DOHH2 (cell line): ENCODE measurements around the gene PACS2.

Experiments
- H3F3A ChIP-seq: fragments of 200-600 bp; sonication (generic), shearing (Covaris generic); 2 replicates; pipeline ENCODE4 v1.6.0; 2016; ENCODE audit warnings: antibody characterized with exemption, mild to moderate bottlenecking; ENCODE audit not compliant: control insufficient read depth, insufficient read depth
- H3K27ac ChIP-seq: fragments of 200-600 bp; sonication (generic); 2 replicates; pipeline ENCODE4 v1.5.1; 2014; ENCODE audit warnings: low read depth, mild to moderate bottlenecking, low read length, moderate library complexity
- H3K27me3 ChIP-seq: fragments of 200-600 bp; sonication (generic); 2 replicates; pipeline ENCODE4 v1.6.1; 2014; ENCODE audit warnings: mild to moderate bottlenecking, low read length, mixed read lengths; ENCODE audit not compliant: control insufficient read depth
- H3K36me3 ChIP-seq: fragments of 200-600 bp; sonication (generic); 2 replicates; pipeline ENCODE4 v1.6.1; 2014; ENCODE audit warnings: mild to moderate bottlenecking, low read length, moderate library complexity, mixed read lengths; ENCODE audit not compliant: control insufficient read depth
- H3K4me1 ChIP-seq: fragments of 200-600 bp; sonication (generic); 2 replicates; pipeline ENCODE4 v1.6.1; 2014; ENCODE audit warnings: mild to moderate bottlenecking, low read length, mixed read lengths; ENCODE audit not compliant: control insufficient read depth
- H3K4me2 ChIP-seq: fragments of 200-600 bp; sonication (generic); 2 replicates; pipeline ENCODE4 v1.6.0; 2014; ENCODE audit warnings: mild to moderate bottlenecking, low read length, moderate library complexity
- H3K4me3 ChIP-seq: fragments of 200-600 bp; sonication (generic); 2 replicates; pipeline ENCODE4 v1.5.1; 2014; ENCODE audit warnings: mild to moderate bottlenecking, low read length, mixed read lengths
- H3K79me2 ChIP-seq: fragments of 200-600 bp; sonication (generic); 2 replicates; pipeline ENCODE4 v1.6.1; 2014; ENCODE audit warnings: mild to moderate bottlenecking, low read length, mixed read lengths; ENCODE audit not compliant: control insufficient read depth
- H3K9me2 ChIP-seq: fragments of 200-600 bp; sonication (generic); replicated peaks from 2 replicates; pipeline ENCODE4 v1.6.1; 2014; ENCODE audit warnings: mild to moderate bottlenecking, low read length, mixed read lengths; ENCODE audit not compliant: control insufficient read depth
- H3K9me3 ChIP-seq: fragments of 200-600 bp; sonication (generic); 2 replicates; pipeline ENCODE4 v1.6.1; 2014; ENCODE audit warnings: antibody characterized with exemption, low read length, mixed read lengths; ENCODE audit not compliant: control insufficient read depth, insufficient read depth
- H4K20me1 ChIP-seq: fragments of 200-600 bp; sonication (generic); 2 replicates; pipeline ENCODE4 v1.6.0; 2014; ENCODE audit warnings: low read depth, mild to moderate bottlenecking, antibody characterized with exemption, low read length, moderate library complexity; ENCODE audit not compliant: control insufficient read depth, insufficient read depth
- CTCF ChIP-seq: fragments of 200-600 bp; sonication (generic); IDR thresholded peaks from one replicate; pipeline ENCODE4 v1.5.1; 2014; ENCODE audit warnings: antibody characterized with exemption, mild to moderate bottlenecking, low read depth, low read length; ENCODE audit not compliant: poor library complexity, severe bottlenecking
- EZH2phosphoT487 ChIP-seq: fragments of 200-600 bp; sonication (generic); IDR thresholded peaks from 2 replicates; pipeline ENCODE4 v1.6.1; 2017; ENCODE audit warnings: borderline replicate concordance, mild to moderate bottlenecking, antibody characterized with exemption, low read length, moderate library complexity, mixed read lengths

Gene PACS2

GRCh38 chr14:105328678-105329390 is 14.3 kb downstream of the PACS2 start:
- no peaks in the 10 kb centered on the region for H3K36me3 ChIP-seq
- H3K9me3 ChIP-seq = no peaks in the 10 kb centered on the region
- no peaks in the 10 kb centered on the region for H3K79me2 ChIP-seq
- H3K4me2 ChIP-seq = no peak overlapping the region
- H3K4me3 ChIP-seq = no peak overlapping the region
- H4K20me1 ChIP-seq = no peaks in the 10 kb centered on the region
- no peaks in the 10 kb centered on the region for H3F3A ChIP-seq
- no peaks in the 10 kb centered on the region for H3K4me1 ChIP-seq
- H3K27ac ChIP-seq = no peak overlapping the region
- no peaks in the 10 kb centered on the region for H3K9me2 ChIP-seq
- H3K27me3 ChIP-seq = no peaks in the 10 kb centered on the region
- TF ChIP-seq EZH2phosphoT487 = no peak

DNA sequence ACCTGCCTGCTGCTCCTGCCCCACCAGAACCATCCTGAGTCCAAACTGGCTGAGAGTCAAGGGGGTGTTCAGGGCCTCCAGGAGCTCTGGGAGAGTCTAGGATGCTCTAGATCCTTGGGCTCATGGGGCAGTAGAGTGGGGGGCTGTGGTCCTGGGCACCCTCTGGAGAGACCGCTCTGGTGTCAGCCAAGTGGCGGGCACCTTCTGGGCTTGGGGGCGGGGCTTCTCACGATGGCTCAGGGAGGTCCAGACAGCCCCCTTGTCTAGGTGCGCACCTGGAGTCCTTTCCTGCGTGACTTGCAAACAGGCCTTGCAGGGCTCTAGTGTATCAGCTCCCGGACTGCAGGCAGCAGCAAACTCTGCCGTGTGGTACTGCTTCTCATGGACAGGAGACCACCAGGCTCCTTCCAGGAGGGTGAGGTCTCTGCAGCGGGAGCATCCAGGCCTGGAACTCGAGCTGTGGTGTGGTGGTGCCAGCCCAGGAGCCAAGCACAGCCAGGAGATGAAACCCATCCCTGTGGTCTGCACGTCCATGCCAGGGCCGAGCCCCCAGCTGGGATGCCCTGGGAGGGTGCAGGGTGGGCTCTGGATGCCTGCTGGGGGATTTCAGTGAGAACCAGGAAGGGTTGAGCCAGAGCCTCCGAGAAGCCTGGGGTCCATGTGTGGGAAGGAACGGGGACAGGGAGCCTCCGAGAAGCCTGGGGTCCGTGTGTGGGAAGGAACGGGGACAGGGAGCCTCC is 15.0 kb downstream of the PACS2 start:
- TF ChIP-seq CTCF = no peak
- TF ChIP-seq EZH2phosphoT487 = no peak
- Histone ChIP-seq H3K4me3 (no peak overlapping the region), H3K79me2 (no peaks in the 10 kb centered on the region), H3K9me2 (no peaks in the 10 kb centered on the region), H3K4me1 (no peaks in the 10 kb centered on the region), H3K9me3 (no peaks in the 10 kb centered on the region), H3F3A (no peaks in the 10 kb centered on the region), H4K20me1 (no peaks in the 10 kb centered on the region), H3K4me2 (no peak overlapping the region), H3K27ac (no peak overlapping the region), H3K27me3 (no peaks in the 10 kb centered on the region), H3K36me3 (no peaks in the 10 kb centered on the region)

GRCh38 chr14:105330491-105330895 is 15.9 kb downstream of the PACS2 start:
- Histone ChIP-seq H3K9me2 (no peaks in the 10 kb centered on the region), H3K79me2 (no peaks in the 10 kb centered on the region), H3K9me3 (no peaks in the 10 kb centered on the region), H3K4me1 (no peaks in the 10 kb centered on the region), H3K27ac (no peak overlapping the region), H3K27me3 (no peaks in the 10 kb centered on the region), H3K4me3 (no peak overlapping the region), H3K4me2 (no peak overlapping the region), H3F3A (no peaks in the 10 kb centered on the region), H4K20me1 (no peaks in the 10 kb centered on the region), H3K36me3 (no peaks in the 10 kb centered on the region)
- no peak for TF ChIP-seq CTCF
- TF ChIP-seq EZH2phosphoT487 = no peak
